ENCODE data around the gene TBC1D22A. TPM values are rescaled to one million over a fixed set of nuclear protein-coding genes. Genes with fewer than 3 reads are reported as not detected.
"Not testable (repeated sequence)": the region's sequence is repeated elsewhere in the genome, so short reads cannot be mapped to it uniquely, and the experiment has no call there.

Gene TBC1D22A
- total RNA-seq, 2 donors from 2014 or later, result 21.0 to 27.9 TPM

GRCh38 chr22:46779651-46780050, 17.2 kb downstream of the TBC1D22A start:
- no peaks in the 10 kb centered on the region for H3K9me3 ChIP-seq (ENCODE audit: control insufficient read depth, low read length)
- DNase-seq, result no peak
- H3K27ac ChIP-seq (ENCODE audit: low read depth, low read length), result no peak overlapping the region
- Mint-ChIP-seq H3K9me3 (no peaks in the 10 kb centered on the region), H3K4me1 (peaks cover 25% of the 10 kb centered on the region), H3K36me3 (ENCODE audit: low read depth) (no peaks in the 10 kb centered on the region), H3K27ac (no peak overlapping the region), H3K4me3 (no peak overlapping the region), H3K27me3 (ENCODE audit: insufficient read depth) (no peaks in the 10 kb centered on the region)
- H3K27me3 ChIP-seq (ENCODE audit: control insufficient read depth, insufficient read depth, low read length, poor library complexity, severe bottlenecking), result no peaks in the 10 kb centered on the region
- WGBS, 2 experiments (ENCODE audit: insufficient coverage in 1 of 2, insufficient read length in 1 of 2), result 94 to 98% methylated on average over 4 to 8 of the region's 9 CpGs
- no peaks in the 10 kb centered on the region for H3K36me3 ChIP-seq (ENCODE audit: control insufficient read depth, insufficient read depth, low read length)
- peaks cover 11% of the 10 kb centered on the region for H3K4me1 ChIP-seq (ENCODE audit: control insufficient read depth, insufficient read depth, low read length)
- H3K9ac ChIP-seq (ENCODE audit: extremely low read depth, low read length, poor library complexity, severe bottlenecking), result no peak overlapping the region
- TF ChIP-seq CTCF (conservative IDR thresholded peaks at IDR 0.05), result no peak
- H3K4me3 ChIP-seq (ENCODE audit: low read length), result no peak overlapping the region

GRCh38 chr22:46780453-46780852, 18.0 kb downstream of the TBC1D22A start:
- Mint-ChIP-seq H3K27ac (peak overlapping the region; percentile 42), H3K36me3 (ENCODE audit: low read depth) (no peaks in the 10 kb centered on the region)

GRCh38 chr22:46781291-46781690, 18.8 kb downstream of the TBC1D22A start:
- H3K27me3 Mint-ChIP-seq (ENCODE audit: insufficient read depth), result no peaks in the 10 kb centered on the region
- no peak for DNase-seq
- H3K4me3 Mint-ChIP-seq, result no peak overlapping the region

More at GRCh38 chr22:46780453-46780852, 18.0 kb downstream of the TBC1D22A start:
- H3K27me3 ChIP-seq (ENCODE audit: control insufficient read depth, insufficient read depth, low read length, poor library complexity, severe bottlenecking), result no peaks in the 10 kb centered on the region
- Mint-ChIP-seq H3K4me1 (peaks cover 17% of the 10 kb centered on the region), H3K9me3 (no peaks in the 10 kb centered on the region), H3K4me3 (no peak overlapping the region), H3K27me3 (ENCODE audit: insufficient read depth) (no peaks in the 10 kb centered on the region)
- no peak overlapping the region for H3K27ac ChIP-seq (ENCODE audit: low read depth, low read length)
- TF ChIP-seq CTCF (conservative IDR thresholded peaks at IDR 0.05), result no peak
- 93 to 95% methylated on average over 8 to 9 of the region's 9 CpGs for WGBS, 2 experiments (ENCODE audit: insufficient coverage in 1 of 2, insufficient read length in 1 of 2)
- no peak for DNase-seq
- peaks cover 3% of the 10 kb centered on the region for H3K4me1 ChIP-seq (ENCODE audit: control insufficient read depth, insufficient read depth, low read length)
- no peaks in the 10 kb centered on the region for H3K9me3 ChIP-seq (ENCODE audit: control insufficient read depth, low read length)
- no peak overlapping the region for H3K4me3 ChIP-seq (ENCODE audit: low read length)
- no peak overlapping the region for H3K9ac ChIP-seq (ENCODE audit: extremely low read depth, low read length, poor library complexity, severe bottlenecking)
- H3K36me3 ChIP-seq (ENCODE audit: control insufficient read depth, insufficient read depth, low read length), result peaks cover 7% of the 10 kb centered on the region

GRCh38 chr22:46782200-46782599, 19.8 kb downstream of the TBC1D22A start:
- not testable (repeated sequence) for H3K36me3 Mint-ChIP-seq (ENCODE audit: low read depth); H3K36me3 ChIP-seq (ENCODE audit: control insufficient read depth, insufficient read depth, low read length); H3K9ac ChIP-seq (ENCODE audit: extremely low read depth, low read length, poor library complexity, severe bottlenecking); DNase-seq; H3K4me1 Mint-ChIP-seq; H3K27ac Mint-ChIP-seq; H3K4me3 ChIP-seq (ENCODE audit: low read length); H3K4me1 ChIP-seq (ENCODE audit: control insufficient read depth, insufficient read depth, low read length); H3K27ac ChIP-seq (ENCODE audit: low read depth, low read length); H3K27me3 ChIP-seq (ENCODE audit: control insufficient read depth, insufficient read depth, low read length, poor library complexity, severe bottlenecking); H3K4me3 Mint-ChIP-seq; H3K27me3 Mint-ChIP-seq (ENCODE audit: insufficient read depth); H3K9me3 Mint-ChIP-seq; H3K9me3 ChIP-seq (ENCODE audit: control insufficient read depth, low read length)
- 93 to 95% methylated on average over 4 to 10 of the region's 10 CpGs for WGBS, 2 experiments (ENCODE audit: insufficient coverage in 1 of 2, insufficient read length in 1 of 2)

More at GRCh38 chr22:46781291-46781690, 18.8 kb downstream of the TBC1D22A start:
- H3K4me1 ChIP-seq (ENCODE audit: control insufficient read depth, insufficient read depth, low read length), result no peaks in the 10 kb centered on the region
- H3K4me1 Mint-ChIP-seq, result peaks cover 8% of the 10 kb centered on the region
- H3K36me3 Mint-ChIP-seq (ENCODE audit: low read depth), result no peaks in the 10 kb centered on the region
- H3K9ac ChIP-seq (ENCODE audit: extremely low read depth, low read length, poor library complexity, severe bottlenecking), result no peak overlapping the region
- H3K9me3 Mint-ChIP-seq, result no peaks in the 10 kb centered on the region
- H3K36me3 ChIP-seq (ENCODE audit: control insufficient read depth, insufficient read depth, low read length), result peaks cover 7% of the 10 kb centered on the region
- peaks cover 5% of the 10 kb centered on the region for H3K9me3 ChIP-seq (ENCODE audit: control insufficient read depth, low read length)
- TF ChIP-seq CTCF (conservative IDR thresholded peaks at IDR 0.05), result no peak
- WGBS, 2 experiments (ENCODE audit: insufficient coverage in 1 of 2, insufficient read length in 1 of 2), result 94 to 99% methylated on average over 9 of the region's 9 CpGs
- H3K27ac Mint-ChIP-seq, result no peak overlapping the region
- H3K27ac ChIP-seq (ENCODE audit: low read depth, low read length), result no peak overlapping the region
- H3K4me3 ChIP-seq (ENCODE audit: low read length), result no peak overlapping the region
- no peaks in the 10 kb centered on the region for H3K27me3 ChIP-seq (ENCODE audit: control insufficient read depth, insufficient read depth, low read length, poor library complexity, severe bottlenecking)

Data from endodermal cell (in vitro differentiated cells).